MM.1S (cell line): Measurements from ENCODE around the gene RAMP1.

Source experiments
- EZH2 ChIP-seq: fragments of 300-600 bp; sonication (generic); optimal IDR thresholded peaks from 2 replicates; pipeline ENCODE3; 2017; ENCODE audit warnings: low read depth, mild to moderate bottlenecking, antibody characterized with exemption, low read length, mixed read lengths
- TF ChIP-seq, protein P1 (sequence below): fragments of 300-600 bp; sonication (generic); IDR thresholded peaks from 2 replicates; pipeline ENCODE4 v1.5.1; 2016; ENCODE audit warnings: antibody characterized with exemption, low read length, mixed read lengths

DNA sequence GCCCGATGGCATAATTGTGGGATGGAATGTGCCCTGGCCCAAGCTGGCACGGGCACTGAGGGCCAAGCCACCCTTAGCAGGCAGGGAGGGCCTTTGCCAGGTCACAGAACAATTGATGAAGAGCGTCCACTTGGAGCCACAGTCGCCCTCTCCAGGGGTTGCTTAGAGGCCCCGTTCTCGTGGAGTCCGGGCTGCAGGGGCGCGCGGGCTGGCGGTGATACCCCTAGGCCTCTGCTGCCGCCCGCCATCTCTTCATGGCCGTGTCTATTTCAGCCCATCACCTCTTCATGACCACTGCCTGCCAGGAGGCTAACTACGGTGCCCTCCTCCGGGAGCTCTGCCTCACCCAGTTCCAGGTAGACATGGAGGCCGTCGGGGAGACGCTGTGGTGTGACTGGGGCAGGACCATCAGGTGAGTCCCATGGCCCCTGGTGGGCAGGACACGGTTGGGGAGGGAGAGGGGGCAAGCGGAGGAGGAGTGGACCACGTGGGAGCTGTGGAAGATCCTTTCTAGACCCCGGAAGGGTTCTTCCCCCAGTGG, 17.6 kb downstream of the RAMP1 start:
- TF ChIP-seq, protein P1, sequence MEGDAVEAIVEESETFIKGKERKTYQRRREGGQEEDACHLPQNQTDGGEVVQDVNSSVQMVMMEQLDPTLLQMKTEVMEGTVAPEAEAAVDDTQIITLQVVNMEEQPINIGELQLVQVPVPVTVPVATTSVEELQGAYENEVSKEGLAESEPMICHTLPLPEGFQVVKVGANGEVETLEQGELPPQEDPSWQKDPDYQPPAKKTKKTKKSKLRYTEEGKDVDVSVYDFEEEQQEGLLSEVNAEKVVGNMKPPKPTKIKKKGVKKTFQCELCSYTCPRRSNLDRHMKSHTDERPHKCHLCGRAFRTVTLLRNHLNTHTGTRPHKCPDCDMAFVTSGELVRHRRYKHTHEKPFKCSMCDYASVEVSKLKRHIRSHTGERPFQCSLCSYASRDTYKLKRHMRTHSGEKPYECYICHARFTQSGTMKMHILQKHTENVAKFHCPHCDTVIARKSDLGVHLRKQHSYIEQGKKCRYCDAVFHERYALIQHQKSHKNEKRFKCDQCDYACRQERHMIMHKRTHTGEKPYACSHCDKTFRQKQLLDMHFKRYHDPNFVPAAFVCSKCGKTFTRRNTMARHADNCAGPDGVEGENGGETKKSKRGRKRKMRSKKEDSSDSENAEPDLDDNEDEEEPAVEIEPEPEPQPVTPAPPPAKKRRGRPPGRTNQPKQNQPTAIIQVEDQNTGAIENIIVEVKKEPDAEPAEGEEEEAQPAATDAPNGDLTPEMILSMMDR: no peak
- TF ChIP-seq EZH2: no peak
